A673 (cell line): ENCODE data around the gene PLLP. TPM values are rescaled to one million over a fixed set of nuclear protein-coding genes. Genes with fewer than 3 reads are reported as not detected.
"Not testable (repeated sequence)": the region's sequence is repeated elsewhere in the genome, so short reads cannot be mapped to it uniquely, and the experiment has no call there.

Experiments
- BruUV-seq: library from RNA; stranded (reverse); fragments of 400-500 nt; replicated peaks from 2 replicates; lab custom pipeline; 2021; lab: Mats Ljungman, UMichigan
- CTCF ChIA-PET: fragments of 300-600 bp; sonication (Branson Sonifier 250); formaldehyde crosslinking; loops from one replicate; lab custom pipeline; 2022; ENCODE audit warnings: antibody characterized with exemption; lab: Charles Lee
- POLR2A ChIA-PET: fragments of 300-600 bp; sonication (Branson Sonifier 250); formaldehyde crosslinking; loops from one replicate; lab custom pipeline; 2022; ENCODE audit warnings: antibody characterized with exemption; ENCODE audit not compliant: low non-redundant PET; lab: Charles Lee
- DNase-seq: peaks from one replicate; pipeline ENCODE4 v3.0.0-alpha.2; 2015; ENCODE audit warnings: low spot score
- H3K27ac ChIP-seq: fragments of 200-600 bp; sonication (generic); 2 replicates; pipeline ENCODE4 v1.5.1; 2016; ENCODE audit warnings: mixed run types, low read depth, mild to moderate bottlenecking, mixed read lengths, antibody characterized with exemption, low read length; ENCODE audit not compliant: poor library complexity, severe bottlenecking
- H3K27me3 ChIP-seq: fragments of 200-600 bp; sonication (generic); replicated peaks from 2 replicates; pipeline ENCODE4 v1.6.1; 2017; ENCODE audit warnings: mixed run types, low read depth, mild to moderate bottlenecking, mixed read lengths, antibody characterized with exemption, low read length; ENCODE audit not compliant: insufficient read depth, poor library complexity
- H3K36me3 ChIP-seq: fragments of 200-600 bp; sonication (generic); 2 replicates; pipeline ENCODE4 v1.6.1; 2016; ENCODE audit warnings: mixed run types, mild to moderate bottlenecking, mixed read lengths, antibody characterized with exemption, low read length; ENCODE audit not compliant: insufficient read depth, poor library complexity, severe bottlenecking
- H3K4me1 ChIP-seq: fragments of 200-600 bp; sonication (generic); 2 replicates; pipeline ENCODE4 v1.6.1; 2017; ENCODE audit warnings: mixed run types, mild to moderate bottlenecking, mixed read lengths, antibody characterized with exemption, low read length; ENCODE audit not compliant: insufficient read depth, poor library complexity, severe bottlenecking
- H3K4me3 ChIP-seq: fragments of 200-600 bp; sonication (generic); 2 replicates; pipeline ENCODE4 v1.5.1; 2016; ENCODE audit warnings: low read depth, mixed run types, mild to moderate bottlenecking, mixed read lengths, low read length; ENCODE audit not compliant: poor library complexity, severe bottlenecking
- H3K9me3 ChIP-seq: fragments of 200-600 bp; sonication (generic); 2 replicates; pipeline ENCODE4 v1.6.1; 2016; ENCODE audit warnings: mixed run types, low read depth, mild to moderate bottlenecking, mixed read lengths, antibody characterized with exemption, low read length; ENCODE audit not compliant: poor library complexity, severe bottlenecking
- CTCF ChIP-seq: fragments of 300-800, 200-600 bp; sonication (generic); conservative IDR thresholded peaks from 2 replicates; pipeline ENCODE4 v1.5.1; 2017; ENCODE audit warnings: low read depth, mild to moderate bottlenecking, antibody characterized with exemption, low read length, moderate library complexity, mixed read lengths
- EZH2 ChIP-seq: fragments of 200-600 bp; sonication (generic); IDR thresholded peaks from 2 replicates; pipeline ENCODE4 v1.6.1; 2017; ENCODE audit warnings: borderline replicate concordance, low read depth, mild to moderate bottlenecking, mixed read lengths, antibody characterized with exemption, low read length; ENCODE audit not compliant: poor library complexity, severe bottlenecking
- intact Hi-C: fragments of 100-400 bp; cut with micrococcal nuclease; formaldehyde crosslinking; loops from one replicate; pipeline ENCODE4 v1.10.0; 2022; ENCODE audit not compliant: unreplicated experiment
- total RNA-seq: library from RNA; stranded (reverse); gene quantifications from 2 replicates; pipeline ENCODE4 v1.2.3, GENCODE V29; 2021

Gene PLLP
- total RNA-seq, 1 experiment from 2014 or later: 1.1 TPM

GRCh38 chr16:57278494-57278893 is 6.0 kb downstream of the PLLP start:
- H3K4me1 ChIP-seq: no peaks in the 10 kb centered on the region
- no peaks in the 10 kb centered on the region for H3K36me3 ChIP-seq
- no peaks in the 10 kb centered on the region for H3K9me3 ChIP-seq
- no peak for TF ChIP-seq EZH2
- no peak for TF ChIP-seq CTCF
- no peaks in the 10 kb centered on the region for H3K27me3 ChIP-seq
- H3K4me3 ChIP-seq: no peak overlapping the region
- no peak for DNase-seq
- intact Hi-C loops: no loop called here
- POLR2A ChIA-PET: no interaction called here
- BruUV-seq: no TSS peak
- H3K27ac ChIP-seq: no peak overlapping the region
- CTCF ChIA-PET: no interaction called here

DNA sequence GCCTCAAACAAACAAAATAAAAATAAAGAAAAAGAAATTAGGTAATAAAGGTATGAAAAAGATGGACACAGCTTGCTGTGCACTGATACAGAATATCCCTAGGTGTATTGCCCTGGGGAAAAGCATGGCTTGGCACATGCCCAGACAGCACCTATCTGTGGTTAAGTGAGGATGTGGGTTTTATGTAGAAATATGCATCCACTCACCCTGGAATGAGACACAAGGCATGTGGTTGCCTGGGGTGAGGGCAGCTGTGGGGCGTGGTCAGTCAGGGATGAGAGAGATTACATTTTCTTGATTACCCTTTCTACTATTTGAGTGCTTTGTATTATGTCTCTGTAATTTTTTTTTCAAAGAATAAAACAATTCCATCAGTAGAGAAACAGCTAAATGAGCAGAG is 6.9 kb downstream of the PLLP start:
- BruUV-seq: no TSS peak
- TF ChIP-seq CTCF (no peak), EZH2 (no peak)
- H3K9me3 ChIP-seq: no peaks in the 10 kb centered on the region
- ChIA-PET POLR2A (no interaction called here), CTCF (no interaction called here)
- H3K36me3 ChIP-seq: no peaks in the 10 kb centered on the region
- DNase-seq: no peak
- no peaks in the 10 kb centered on the region for H3K4me1 ChIP-seq
- intact Hi-C loops: no loop called here
- no peaks in the 10 kb centered on the region for H3K27me3 ChIP-seq
- no peak overlapping the region for H3K27ac ChIP-seq
- H3K4me3 ChIP-seq: no peak overlapping the region

- CTCF ChIA-PET: no interaction called here
- no peaks in the 10 kb centered on the region for H3K27me3 ChIP-seq
- POLR2A ChIA-PET: no interaction called here
Observed at GRCh38 chr16:57276596-57276995, 7.9 kb downstream of the PLLP start.

GRCh38 chr16:57275946-57276345 is 8.5 kb downstream of the PLLP start:
- CTCF ChIA-PET, H3K27me3 ChIP-seq, DNase-seq, H3K4me1 ChIP-seq, H3K4me3 ChIP-seq, H3K27ac ChIP-seq, H3K36me3 ChIP-seq, BruUV-seq, POLR2A ChIA-PET, H3K9me3 ChIP-seq, intact Hi-C loops: not testable (repeated sequence)

More at GRCh38 chr16:57276596-57276995, 7.9 kb downstream of the PLLP start:
- H3K9me3 ChIP-seq: no peaks in the 10 kb centered on the region
- no peak for TF ChIP-seq EZH2
- TF ChIP-seq CTCF: no peak
- H3K4me3 ChIP-seq: no peak overlapping the region
- H3K27ac ChIP-seq: no peak overlapping the region
- DNase-seq: no peak
- no peaks in the 10 kb centered on the region for H3K4me1 ChIP-seq
- intact Hi-C loops: no loop called here
- BruUV-seq: no TSS peak
- H3K36me3 ChIP-seq: no peaks in the 10 kb centered on the region
